Measurements from ENCODE around the gene TTLL3. TPM values are rescaled to one million over a fixed set of nuclear protein-coding genes. Genes with fewer than 3 reads are reported as not detected.
A peak's percentile ranks its signal among the peaks of the same experiment; 100 is the strongest.

TTLL3 gene, protein sequence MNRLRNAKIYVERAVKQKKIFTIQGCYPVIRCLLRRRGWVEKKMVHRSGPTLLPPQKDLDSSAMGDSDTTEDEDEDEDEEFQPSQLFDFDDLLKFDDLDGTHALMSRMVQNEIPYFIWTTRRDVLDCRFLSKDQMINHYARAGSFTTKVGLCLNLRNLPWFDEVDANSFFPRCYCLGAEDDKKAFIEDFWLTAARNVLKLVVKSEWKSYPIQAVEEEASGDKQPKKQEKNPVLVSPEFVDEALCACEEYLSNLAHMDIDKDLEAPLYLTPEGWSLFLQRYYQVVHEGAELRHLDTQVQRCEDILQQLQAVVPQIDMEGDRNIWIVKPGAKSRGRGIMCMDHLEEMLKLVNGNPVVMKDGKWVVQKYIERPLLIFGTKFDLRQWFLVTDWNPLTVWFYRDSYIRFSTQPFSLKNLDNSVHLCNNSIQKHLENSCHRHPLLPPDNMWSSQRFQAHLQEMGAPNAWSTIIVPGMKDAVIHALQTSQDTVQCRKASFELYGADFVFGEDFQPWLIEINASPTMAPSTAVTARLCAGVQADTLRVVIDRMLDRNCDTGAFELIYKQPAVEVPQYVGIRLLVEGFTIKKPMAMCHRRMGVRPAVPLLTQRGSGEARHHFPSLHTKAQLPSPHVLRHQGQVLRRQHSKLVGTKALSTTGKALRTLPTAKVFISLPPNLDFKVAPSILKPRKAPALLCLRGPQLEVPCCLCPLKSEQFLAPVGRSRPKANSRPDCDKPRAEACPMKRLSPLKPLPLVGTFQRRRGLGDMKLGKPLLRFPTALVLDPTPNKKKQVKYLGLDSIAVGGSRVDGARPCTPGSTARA
- 10 to 100 TPM; 59.8 to 94.9 (median 67.4) TPM for total RNA-seq
- total RNA-seq (2013): 29.8 TPM
- total RNA-seq: 3.5 to 30.6 (median 19.7) reads per million in 29 experiments

DNA sequence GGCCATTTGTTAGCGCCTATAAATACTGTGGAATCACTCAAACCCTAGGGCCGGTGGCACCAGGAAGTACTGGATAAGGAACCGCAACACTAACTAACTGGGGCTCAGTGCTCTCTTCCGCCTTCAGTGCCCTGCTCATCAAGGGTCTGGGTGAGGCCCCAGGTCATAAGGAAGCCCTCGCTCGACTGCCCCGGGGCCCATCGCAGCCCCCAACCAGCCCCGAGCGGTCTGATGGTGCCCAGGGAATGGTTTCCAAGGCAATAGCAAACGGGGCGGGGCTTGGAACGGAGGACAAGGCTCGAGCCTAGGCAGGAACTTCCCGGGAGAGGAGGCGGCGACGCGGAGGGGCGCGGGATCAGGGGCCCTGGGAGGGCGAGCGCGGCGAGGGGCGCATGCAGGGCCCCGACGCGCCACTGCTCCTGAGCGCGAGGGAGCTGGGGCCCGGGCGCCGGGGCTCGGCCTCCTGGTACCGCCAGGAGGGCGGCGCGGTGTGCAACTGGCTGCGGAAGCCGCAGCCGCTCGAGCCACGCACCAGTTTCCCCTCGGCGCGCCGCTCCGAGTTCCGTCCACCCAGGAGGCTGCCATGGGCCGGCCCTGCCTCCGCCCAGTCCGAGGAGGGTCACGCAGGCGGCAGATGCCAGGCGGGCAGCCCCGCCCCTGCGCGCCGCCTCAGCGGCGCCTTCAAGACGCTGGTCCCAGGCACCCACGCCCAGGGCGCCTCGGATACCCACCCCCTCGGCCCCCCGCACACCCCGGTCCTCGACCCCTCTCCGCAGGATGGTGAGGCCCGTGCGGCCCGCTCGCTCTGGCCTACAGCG, at the start of gene TTLL3:
Gene TTLL3, plus strand, starts transcription at position 648 of the 818 bp plus-strand sequence. CDS start 400 bp downstream, outside the sequence.
- Mint-ChIP-seq H3K9me3 (no peaks in the 10 kb centered on the region), H3K27me3 (no peaks in the 10 kb centered on the region), H3K4me3 (peak within 1 kb of the TSS; percentile 82 to 91 (median 90)), H3K4me1 (peaks cover 35 to 48% (median 46%) of the 10 kb centered on the region in 3 donors), H3K27ac (peak within 1 kb of the TSS; percentile 99 to 100), H3K36me3 (peaks cover 17% of the 10 kb centered on the region)
- Histone ChIP-seq H3K9me3 (no peaks in the 10 kb centered on the region), H3K36me3 (ENCODE audit: control insufficient read depth in 2 of 2, extremely low read depth in 1 of 2, insufficient read depth in 1 of 2, low read length in 1 of 2) (peaks cover 5 to 24% of the 10 kb centered on the region in 2 donors), H3K4me3 (ENCODE audit: control insufficient read depth in 1 of 2, extremely low read depth in 1 of 2, low read length in 1 of 2) (peak within 1 kb of the TSS; percentile 64 to 71), H3K27ac (ENCODE audit: low read length) (peak within 1 kb of the TSS; percentile 87), H3K4me1 (ENCODE audit: control insufficient read depth in 1 of 2, extremely low read depth in 1 of 2, insufficient read depth in 2 of 2, low read length in 2 of 2) (peaks cover 3 to 30% of the 10 kb centered on the region in 2 experiments), H3K27me3 (replicated peaks in 1 of 2; ENCODE audit: control insufficient read depth in 2 of 2, extremely low read depth in 1 of 2, insufficient read depth in 2 of 2, low read length in 1 of 2) (no peaks in the 10 kb centered on the region)
- DNase-seq (peak in 34 of 35 experiments; percentile 14 to 63 (median 35)), ATAC-seq (replicated peaks in 1 of 4) (peak; percentile 74 to 76 (median 74))
- under 1% methylated on average over 74 of the region's 76 CpGs for WGBS (ENCODE audit: insufficient coverage)
- ChIA-PET CTCF (interaction anchor here in 1 of 2 donors (0.5 to 0.6 kb wide), 3 partner anchors 14 to 511 kb away, joined by 3 to 5 read pairs (median 3); no protein-coding TSS in a partner anchor), POLR2A (interaction anchor here in 1 of 2 donors (2.3 kb wide), 1 partner anchor 17 kb away, joined by 10 read pairs; the partner anchor contains the start of gene ARPC4)

DNA sequence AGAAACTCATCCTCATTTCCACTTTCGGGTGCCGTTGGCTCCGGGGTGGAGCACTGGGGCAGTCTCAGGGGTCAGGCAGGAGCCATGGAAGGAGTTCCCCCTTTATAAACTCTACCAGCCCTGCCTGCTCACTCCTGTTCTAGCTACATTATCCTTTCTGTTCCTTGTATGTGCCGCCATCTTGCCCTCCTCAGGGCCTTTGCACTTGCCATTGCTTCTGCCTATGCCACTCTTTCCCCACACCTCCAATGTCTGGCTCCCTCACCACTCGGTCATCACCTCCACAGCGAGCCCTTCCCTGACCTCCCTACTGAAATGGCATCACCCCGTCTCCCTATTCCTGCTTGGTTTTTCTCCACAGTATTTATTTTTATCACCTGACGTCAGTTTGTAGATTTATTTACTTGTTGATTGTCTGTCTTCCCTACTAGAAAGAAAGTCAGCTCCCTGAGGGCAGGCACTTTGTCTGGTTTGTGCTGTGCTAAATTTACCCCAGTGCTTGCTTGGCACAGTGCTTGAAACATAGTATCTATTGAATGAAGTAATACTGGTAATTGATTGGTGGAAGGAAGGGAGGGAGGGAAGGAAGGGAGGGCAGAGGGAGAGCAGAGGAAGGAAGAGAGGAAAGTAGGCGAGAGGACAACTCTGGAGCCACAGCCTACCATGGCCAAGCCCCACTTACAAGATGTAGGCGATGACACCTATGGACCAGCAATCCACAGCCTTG, 49.1 kb upstream of the TTLL3 start:
- CTCF ChIA-PET: no interaction called here
- Histone ChIP-seq H3K27me3 (replicated peaks in 1 of 2; ENCODE audit: control insufficient read depth in 2 of 2, extremely low read depth in 1 of 2, insufficient read depth in 2 of 2, low read length in 1 of 2) (peaks cover 0 to 2% of the 10 kb centered on the region in 2 experiments), H3K4me3 (ENCODE audit: control insufficient read depth in 1 of 2, extremely low read depth in 1 of 2, low read length in 1 of 2) (no peak overlapping the region), H3K27ac (ENCODE audit: low read length) (no peak overlapping the region), H3K9me3 (no peaks in the 10 kb centered on the region), H3K36me3 (ENCODE audit: control insufficient read depth in 2 of 2, extremely low read depth in 1 of 2, insufficient read depth in 1 of 2, low read length in 1 of 2) (peaks cover 15 to 38% of the 10 kb centered on the region in 2 donors), H3K4me1 (ENCODE audit: control insufficient read depth in 1 of 2, extremely low read depth in 1 of 2, insufficient read depth in 2 of 2, low read length in 2 of 2) (no peaks in the 10 kb centered on the region)
- Mint-ChIP-seq H3K27ac (no peak overlapping the region), H3K36me3 (peaks cover 33% of the 10 kb centered on the region), H3K9me3 (no peaks in the 10 kb centered on the region), H3K4me1 (peaks cover 0 to 5% (median 2%) of the 10 kb centered on the region in 3 donors), H3K4me3 (no peak overlapping the region), H3K27me3 (no peaks in the 10 kb centered on the region)
- POLR2A ChIA-PET: no interaction called here
- no peak for ATAC-seq (replicated peaks in 1 of 4)
- WGBS (ENCODE audit: insufficient coverage): 100% methylated on average over 5 of the region's 10 CpGs
- DNase-seq: no peak

DNA sequence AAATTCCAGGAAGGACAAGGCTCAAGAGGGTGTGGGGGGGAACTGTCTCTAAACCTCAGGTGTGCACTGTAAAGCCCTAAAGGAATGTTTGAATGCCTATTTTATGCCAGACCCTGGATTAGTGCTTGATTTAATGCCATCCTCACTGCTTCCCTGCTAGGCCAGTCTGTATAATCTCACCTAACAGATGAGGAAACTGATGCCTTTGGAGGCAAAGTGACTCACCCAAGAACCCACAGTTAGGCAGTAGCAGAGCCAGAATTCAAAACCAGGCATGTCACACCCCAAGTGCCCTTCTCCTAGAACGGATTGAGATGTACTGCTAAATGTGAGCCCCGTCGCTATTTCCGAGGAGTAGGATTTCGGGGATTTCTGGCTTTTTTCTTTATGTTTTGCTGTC, 48.1 kb upstream of the TTLL3 start:
- no peak for ATAC-seq (replicated peaks in 1 of 4)
- peaks cover 11 to 29% of the 10 kb centered on the region in 2 donors for H3K36me3 ChIP-seq (ENCODE audit: control insufficient read depth in 2 of 2, extremely low read depth in 1 of 2, insufficient read depth in 1 of 2, low read length in 1 of 2)
- H3K4me3 Mint-ChIP-seq: no peak overlapping the region

DNA sequence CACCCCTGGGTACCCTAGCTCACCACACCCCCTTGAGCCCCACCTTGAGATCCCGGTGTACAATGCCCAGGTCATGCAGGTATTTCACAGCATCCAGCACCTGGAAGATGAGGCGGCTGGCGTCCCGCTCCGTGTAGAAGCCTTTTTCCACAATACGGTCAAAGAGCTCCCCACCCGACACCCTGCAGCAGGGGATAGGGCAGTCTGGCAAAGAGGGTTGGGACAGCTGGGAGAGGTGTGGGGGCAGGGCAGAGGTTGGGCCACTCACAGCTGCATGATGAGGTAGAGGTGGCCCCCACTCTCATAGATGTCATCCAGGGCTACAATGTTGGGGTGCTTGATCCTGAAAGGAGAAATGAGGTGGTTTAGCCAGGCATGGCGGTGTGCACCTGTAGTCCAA, 47.2 kb upstream of the TTLL3 start:
- Histone ChIP-seq H3K9me3 (no peaks in the 10 kb centered on the region), H3K4me3 (ENCODE audit: control insufficient read depth in 1 of 2, extremely low read depth in 1 of 2, low read length in 1 of 2) (no peak overlapping the region), H3K4me1 (ENCODE audit: control insufficient read depth in 1 of 2, extremely low read depth in 1 of 2, insufficient read depth in 2 of 2, low read length in 2 of 2) (no peaks in the 10 kb centered on the region), H3K36me3 (ENCODE audit: control insufficient read depth in 2 of 2, extremely low read depth in 1 of 2, insufficient read depth in 1 of 2, low read length in 1 of 2) (peaks cover 5 to 19% of the 10 kb centered on the region in 2 donors), H3K27ac (ENCODE audit: low read length) (no peak overlapping the region), H3K27me3 (replicated peaks in 1 of 2; ENCODE audit: control insufficient read depth in 2 of 2, extremely low read depth in 1 of 2, insufficient read depth in 2 of 2, low read length in 1 of 2) (peaks cover 0 to 2% of the 10 kb centered on the region in 2 experiments)
- ChIA-PET CTCF (no interaction called here), POLR2A (no interaction called here)
- WGBS (ENCODE audit: insufficient coverage): 96% methylated on average over 7 of the region's 8 CpGs
- DNase-seq: no peak
- H3K36me3 Mint-ChIP-seq: peaks cover 22% of the 10 kb centered on the region
- H3K9me3 Mint-ChIP-seq: no peaks in the 10 kb centered on the region
- no peak overlapping the region for H3K4me3 Mint-ChIP-seq
- no peak overlapping the region for H3K27ac Mint-ChIP-seq
- H3K4me1 Mint-ChIP-seq: peaks cover 2 to 16% (median 5%) of the 10 kb centered on the region in 3 donors
- ATAC-seq (replicated peaks in 1 of 4): no peak
- H3K27me3 Mint-ChIP-seq: no peaks in the 10 kb centered on the region

More for the DNA sequence above, 48.1 kb upstream of the TTLL3 start:
- CTCF ChIA-PET: no interaction called here
- POLR2A ChIA-PET: no interaction called here
- no peak overlapping the region for H3K27ac ChIP-seq (ENCODE audit: low read length)
- no peak for DNase-seq
- Mint-ChIP-seq H3K36me3 (peaks cover 25% of the 10 kb centered on the region), H3K27ac (no peak overlapping the region), H3K27me3 (no peaks in the 10 kb centered on the region), H3K9me3 (no peaks in the 10 kb centered on the region), H3K4me1 (peaks cover 0 to 8% (median 2%) of the 10 kb centered on the region in 3 donors)
- H3K27me3 ChIP-seq (replicated peaks in 1 of 2; ENCODE audit: control insufficient read depth in 2 of 2, extremely low read depth in 1 of 2, insufficient read depth in 2 of 2, low read length in 1 of 2): peaks cover 0 to 2% of the 10 kb centered on the region in 2 experiments
- no peaks in the 10 kb centered on the region for H3K9me3 ChIP-seq
- WGBS (ENCODE audit: insufficient coverage): 100% methylated on average over 1 of the region's 5 CpGs
- H3K4me3 ChIP-seq (ENCODE audit: control insufficient read depth in 1 of 2, extremely low read depth in 1 of 2, low read length in 1 of 2): no peak overlapping the region
- no peaks in the 10 kb centered on the region for H3K4me1 ChIP-seq (ENCODE audit: control insufficient read depth in 1 of 2, extremely low read depth in 1 of 2, insufficient read depth in 2 of 2, low read length in 2 of 2)

- DNase-seq: no peak
- no peak for ATAC-seq (replicated peaks in 1 of 4)
- H3K9me3 Mint-ChIP-seq: no peaks in the 10 kb centered on the region
- CTCF ChIA-PET: no interaction called here
- 87% methylated on average over 4 of the region's 4 CpGs for WGBS (ENCODE audit: insufficient coverage)
- Histone ChIP-seq H3K9me3 (no peaks in the 10 kb centered on the region), H3K4me1 (ENCODE audit: control insufficient read depth in 1 of 2, extremely low read depth in 1 of 2, insufficient read depth in 2 of 2, low read length in 2 of 2) (peaks cover 2 to 19% of the 10 kb centered on the region in 2 experiments), H3K4me3 (ENCODE audit: control insufficient read depth in 1 of 2, extremely low read depth in 1 of 2, low read length in 1 of 2) (no peak overlapping the region), H3K27me3 (replicated peaks in 1 of 2; ENCODE audit: control insufficient read depth in 2 of 2, extremely low read depth in 1 of 2, insufficient read depth in 2 of 2, low read length in 1 of 2) (peaks cover 0 to 9% of the 10 kb centered on the region in 2 experiments), H3K36me3 (ENCODE audit: control insufficient read depth in 2 of 2, extremely low read depth in 1 of 2, insufficient read depth in 1 of 2, low read length in 1 of 2) (no peaks in the 10 kb centered on the region), H3K27ac (ENCODE audit: low read length) (no peak overlapping the region)
- no peak overlapping the region for H3K4me3 Mint-ChIP-seq
- peaks cover 15 to 37% (median 28%) of the 10 kb centered on the region in 3 donors for H3K4me1 Mint-ChIP-seq
- no peak overlapping the region for H3K27ac Mint-ChIP-seq
- no peaks in the 10 kb centered on the region for H3K27me3 Mint-ChIP-seq
- POLR2A ChIA-PET: no interaction called here
- H3K36me3 Mint-ChIP-seq: peaks cover 4% of the 10 kb centered on the region
These were observed 44.2 kb upstream of the TTLL3 start for GRCh38 chr3:9765865-9766264.

Measured in T-cell (primary cell).